BE2C (cell line): ENCODE results near the gene ITPK1.

Experiments used
- DNase-seq: peaks from one replicate; pipeline ENCODE4 v3.0.0-alpha.2; 2020
- H3K27me3 ChIP-seq: fragments of 250-450 bp; sonication (Bioruptor Pico); 2 replicates; pipeline ENCODE4 v1.5.1; 2020; ENCODE audit warnings: mild to moderate bottlenecking
- H3K36me3 ChIP-seq: fragments of 250-450 bp; sonication (Bioruptor Pico); 2 replicates; pipeline ENCODE4 v1.5.1; 2020; ENCODE audit warnings: mild to moderate bottlenecking
- H3K4me1 ChIP-seq: fragments of 250-450 bp; sonication (Bioruptor Pico); 2 replicates; pipeline ENCODE4 v1.5.1; 2020
- H3K4me3 ChIP-seq: 2 replicates; pipeline ENCODE4 v1.5.1; 2011; ENCODE audit warnings: low read depth, low read length
- H3K9me3 ChIP-seq: fragments of 250-450 bp; sonication (Bioruptor Pico); 2 replicates; pipeline ENCODE4 v1.5.1; 2020
- CTCF ChIP-seq: IDR thresholded peaks from 2 replicates; pipeline ENCODE4 v1.5.1; 2012; ENCODE audit warnings: mild to moderate bottlenecking, low read depth, low read length

The ITPK1 gene

GRCh38 chr14:92964124-92965109 lies 151.3 kb downstream of the ITPK1 start:
- no peaks in the 10 kb centered on the region for H3K27me3 ChIP-seq
- no peaks in the 10 kb centered on the region for H3K9me3 ChIP-seq
- peaks cover 30% of the 10 kb centered on the region for H3K4me1 ChIP-seq
- H3K36me3 ChIP-seq: peaks cover 4% of the 10 kb centered on the region; the same call in 1 of the 2 replicates
- no peak overlapping the region for H3K4me3 ChIP-seq
- TF ChIP-seq CTCF: no peak
- DNase-seq: no peak

GRCh38 chr14:92963301-92964123 lies 152.2 kb downstream of the ITPK1 start:
- no peak overlapping the region for H3K4me3 ChIP-seq
- DNase-seq: no peak
- no peaks in the 10 kb centered on the region for H3K27me3 ChIP-seq
- H3K4me1 ChIP-seq: peaks cover 39% of the 10 kb centered on the region
- no peaks in the 10 kb centered on the region for H3K9me3 ChIP-seq
- H3K36me3 ChIP-seq: peaks cover 7% of the 10 kb centered on the region; the same call in 1 of the 2 replicates
- no peak for TF ChIP-seq CTCF

- DNase-seq: no peak
- Histone ChIP-seq H3K4me1 (peaks cover 42% of the 10 kb centered on the region), H3K9me3 (no peaks in the 10 kb centered on the region), H3K4me3 (no peak overlapping the region), H3K36me3 (peaks cover 14% of the 10 kb centered on the region), H3K27me3 (no peaks in the 10 kb centered on the region)
- TF ChIP-seq CTCF: no peak
Measured at GRCh38 chr14:92962831-92963095, 153.0 kb downstream of the ITPK1 start.

GRCh38 chr14:92962031-92962830 lies 153.5 kb downstream of the ITPK1 start:
- no peaks in the 10 kb centered on the region for H3K27me3 ChIP-seq
- no peak for DNase-seq
- TF ChIP-seq CTCF: no peak
- H3K4me1 ChIP-seq: peaks cover 42% of the 10 kb centered on the region
- H3K4me3 ChIP-seq: no peak overlapping the region
- peaks cover 19% of the 10 kb centered on the region for H3K36me3 ChIP-seq
- no peaks in the 10 kb centered on the region for H3K9me3 ChIP-seq

GRCh38 chr14:92961567-92961855 lies 154.2 kb downstream of the ITPK1 start:
- Histone ChIP-seq H3K4me3 (no peak overlapping the region), H3K36me3 (peaks cover 24% of the 10 kb centered on the region), H3K4me1 (peaks cover 42% of the 10 kb centered on the region), H3K27me3 (no peaks in the 10 kb centered on the region), H3K9me3 (no peaks in the 10 kb centered on the region)
- no peak for DNase-seq
- TF ChIP-seq CTCF: no peak
